Omental fat pad (tissue), 4 donors: ENCODE data around the gene ARHGAP10. TPM values are rescaled to one million over a fixed set of nuclear protein-coding genes. Genes with fewer than 3 reads are reported as not detected.

Experiments
- ATAC-seq: fragments of 150-250 bp; one replicate; pipeline ENCODE4 v1.9.1; 2016; ENCODE audit warnings: mild to moderate bottlenecking, moderate library complexity; ENCODE audit not compliant: low FRiP score
- DNase-seq: peaks from one replicate; pipeline ENCODE4 v3.0.0-alpha.2; 2019; ENCODE audit warnings: low spot score
- CTCF ChIP-seq, 3 donors: fragments of 450-650 bp; IDR thresholded peaks; one replicate each; pipeline ENCODE4 v1.5.1; 2016 to 2017; ENCODE audit warnings: antibody characterized with exemption in 3 of 3, mild to moderate bottlenecking in 3 of 3, moderate library complexity in 2 of 3
- total RNA-seq, 4 donors: library from RNA; depleted of rRNA; stranded (reverse); fragments of >200 nt; gene quantifications; one replicate each; pipeline ENCODE4 v1.1.0, GENCODE V29; 2016

ARHGAP10 gene
- total RNA-seq, 4 donors from 2014 or later = 48.7 to 96.2 (median 57.0) TPM

GRCh38 chr4:147765121-147765529, 33.2 kb downstream of the ARHGAP10 start:
- TF ChIP-seq CTCF (IDR thresholded peaks at IDR 0.05) = no peak
- DNase-seq (no peak), ATAC-seq (peak; percentile 22)

GRCh38 chr4:147768113-147768512, 36.2 kb downstream of the ARHGAP10 start:
- DNase-seq = no peak
- peak; percentile 63 for ATAC-seq
- TF ChIP-seq CTCF (IDR thresholded peaks at IDR 0.05) = no peak

GRCh38 chr4:147769386-147769785, 37.5 kb downstream of the ARHGAP10 start:
- no peak for DNase-seq
- no peak for TF ChIP-seq CTCF (IDR thresholded peaks at IDR 0.05)
- no peak for ATAC-seq

- no peak for ATAC-seq
- no peak for TF ChIP-seq CTCF (IDR thresholded peaks at IDR 0.05)
- no peak for DNase-seq
Measured at GRCh38 chr4:147770831-147771230, 38.9 kb downstream of the ARHGAP10 start.

- TF ChIP-seq CTCF (IDR thresholded peaks at IDR 0.05) = no peak
- DNase-seq (no peak), ATAC-seq (no peak)
Measured at GRCh38 chr4:147772056-147772455, 40.2 kb downstream of the ARHGAP10 start.

- no peak for DNase-seq
- ATAC-seq = peak; percentile 80
- no peak for TF ChIP-seq CTCF (IDR thresholded peaks at IDR 0.05)
Measured at GRCh38 chr4:147772459-147772969, 40.6 kb downstream of the ARHGAP10 start.
